GM12872 (cell line): ENCODE results near the gene SMG6.

ENCODE experiments used
- CTCF ChIP-seq: IDR thresholded peaks from 3 replicates; pipeline ENCODE4 v1.5.1; 2011; ENCODE audit warnings: low read depth, mild to moderate bottlenecking, low read length, moderate library complexity; ENCODE audit not compliant: insufficient read depth

SMG6 gene

DNA sequence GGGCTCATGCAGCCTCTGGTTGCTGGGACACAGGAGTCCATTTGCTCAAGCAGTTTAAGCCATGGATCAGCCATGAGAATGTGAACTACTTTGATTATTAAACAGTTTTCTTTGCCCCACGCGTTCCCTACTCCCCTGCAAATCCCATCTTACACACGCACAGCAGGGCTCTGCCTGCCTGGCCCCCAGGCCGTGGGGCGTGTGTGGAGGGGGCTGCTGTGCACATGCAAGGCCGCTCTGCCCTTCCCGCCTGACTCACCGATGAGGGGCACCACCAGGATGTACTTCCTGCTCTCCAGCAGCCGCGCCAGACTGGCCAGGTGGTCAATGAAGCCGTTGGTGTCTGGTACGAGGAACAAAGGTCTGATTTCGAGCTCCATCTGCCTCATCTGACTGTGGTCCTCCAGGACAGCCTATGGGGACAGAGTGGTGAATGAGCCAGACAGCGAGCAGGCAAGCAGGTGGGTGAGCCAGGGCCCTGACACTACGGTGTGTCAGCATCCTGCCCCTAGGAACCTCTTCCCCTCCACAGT, 235.0 kb downstream of the SMG6 start:
- no peak for TF ChIP-seq CTCF

GRCh38 chr17:2068031-2068518, 235.5 kb downstream of the SMG6 start:
- no peak for TF ChIP-seq CTCF

GRCh38 chr17:2067608-2068024, 236.0 kb downstream of the SMG6 start:
- no peak for TF ChIP-seq CTCF

- no peak for TF ChIP-seq CTCF
Measured at GRCh38 chr17:2067048-2067561, 236.5 kb downstream of the SMG6 start.

GRCh38 chr17:2065949-2066400, 237.6 kb downstream of the SMG6 start:
- TF ChIP-seq CTCF: no peak

GRCh38 chr17:2064980-2065785, 238.4 kb downstream of the SMG6 start:
- TF ChIP-seq CTCF: peak; percentile 73

- TF ChIP-seq CTCF: no peak
Measured at GRCh38 chr17:2064520-2064971, 239.0 kb downstream of the SMG6 start.
